Liver (tissue), 3 donors: Measurements from ENCODE around the gene CFAP251.

ENCODE experiments used
- ATF3 ChIP-seq: IDR thresholded peaks from 2 replicates; pipeline ENCODE4 v1.6.1; 2016; ENCODE audit warnings: antibody characterized with exemption
- CTCF ChIP-seq: fragments of 150-350 bp; IDR thresholded peaks from 2 replicates; pipeline ENCODE4 v1.5.1; 2017; ENCODE audit warnings: improper control_type of control experiment, low read depth, low read length; ENCODE audit not compliant: missing input control
- FOXA2 ChIP-seq: IDR thresholded peaks from 2 replicates; pipeline ENCODE4 v1.6.1; 2016; ENCODE audit warnings: antibody characterized with exemption
- MAX ChIP-seq: IDR thresholded peaks from 2 replicates; pipeline ENCODE4 v1.6.1; 2016; ENCODE audit warnings: antibody characterized with exemption
- SP1 ChIP-seq: IDR thresholded peaks from 2 replicates; pipeline ENCODE4 v1.6.1; 2018; ENCODE audit warnings: antibody characterized with exemption, mild to moderate bottlenecking
- TAF1 ChIP-seq: conservative IDR thresholded peaks from 2 replicates; pipeline ENCODE4 v1.6.1; 2016; ENCODE audit warnings: antibody characterized with exemption, mild to moderate bottlenecking
- donor health status: healthy.
- donor health status: healthy.

DNA sequence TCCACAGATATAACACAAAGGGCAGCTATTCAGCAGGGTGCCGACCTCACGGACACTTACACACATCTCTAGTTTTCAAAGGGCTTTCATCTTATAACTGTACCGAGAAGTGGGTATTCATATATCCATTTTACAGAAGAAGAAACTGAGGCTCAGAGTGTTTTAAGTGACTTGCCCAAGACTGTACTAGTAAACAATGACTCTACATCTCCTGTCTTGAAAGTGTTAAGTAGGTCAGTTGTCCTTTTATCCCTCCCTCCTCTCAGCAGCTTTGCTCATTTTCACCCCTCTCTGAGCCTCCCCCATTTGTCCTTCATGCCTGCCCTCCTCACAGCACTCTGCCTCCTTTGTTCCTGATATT is 13.8 kb downstream of the CFAP251 start:
- no peak for TF ChIP-seq FOXA2
- TF ChIP-seq CTCF = no peak
- TF ChIP-seq ATF3 = no peak
- TF ChIP-seq SP1 = no peak
- no peak for TF ChIP-seq MAX
- TF ChIP-seq TAF1 = no peak
